GM12878 (cell line): ENCODE measurements around the gene RASSF8.

ENCODE experiments used
- ATF3 ChIP-seq: IDR thresholded peaks from 2 replicates; pipeline ENCODE4 v1.6.1; 2011; ENCODE audit warnings: low read depth, mild to moderate bottlenecking, low read length, moderate library complexity, borderline replicate concordance; ENCODE audit errors: extremely low read depth
- CHD2 ChIP-seq: IDR thresholded peaks from 2 replicates; pipeline ENCODE4 v1.6.1; 2011; ENCODE audit warnings: low read depth, low read length, improper control_type of control experiment, borderline replicate concordance
- DPF2 ChIP-seq: fragments of 450-650 bp; IDR thresholded peaks from 2 replicates; pipeline ENCODE4 v1.6.1; 2017; ENCODE audit warnings: mild to moderate bottlenecking
- FOS ChIP-seq: IDR thresholded peaks from 3 replicates; pipeline ENCODE4 v1.6.1; 2011; ENCODE audit warnings: borderline replicate concordance; ENCODE audit not compliant: insufficient read length; ENCODE audit errors: extremely low read depth
- KDM1A ChIP-seq: fragments of 200-600 bp; sonication (generic); IDR thresholded peaks from 2 replicates; pipeline ENCODE4 v1.6.1; 2016; ENCODE audit warnings: borderline replicate concordance
- MLLT1 ChIP-seq: fragments of 450-650 bp; IDR thresholded peaks from 2 replicates; pipeline ENCODE4 v1.6.1; 2016; ENCODE audit warnings: mild to moderate bottlenecking
- NFYB ChIP-seq: IDR thresholded peaks from 2 replicates; pipeline ENCODE4 v1.6.1; 2011; ENCODE audit warnings: low read depth, mild to moderate bottlenecking, low read length, improper control_type of control experiment, moderate library complexity; ENCODE audit not compliant: insufficient read depth
- POLR2A ChIP-seq: IDR thresholded peaks from 2 replicates; pipeline ENCODE4 v1.6.1; 2011; ENCODE audit warnings: low read depth, mild to moderate bottlenecking, low read length
- POLR2AphosphoS5 ChIP-seq: IDR thresholded peaks from 2 replicates; pipeline ENCODE4 v1.6.1; 2011; ENCODE audit warnings: mild to moderate bottlenecking, low read length, inconsistent platforms
- TARDBP ChIP-seq: IDR thresholded peaks from 2 replicates; pipeline ENCODE4 v1.6.1; 2016; ENCODE audit warnings: borderline replicate concordance
- ZNF384 ChIP-seq: IDR thresholded peaks from 2 replicates; pipeline ENCODE4 v1.6.1; 2012; ENCODE audit warnings: low read depth, mild to moderate bottlenecking, low read length, improper control_type of control experiment, borderline replicate concordance
- TF ChIP-seq, protein P1 (sequence below), 3 experiments: IDR thresholded peaks in 2 of 3; conservative IDR thresholded peaks in 1 of 3; 2 replicates each; pipeline ENCODE4 v1.5.1; 2011; ENCODE audit warnings: low read depth in 3 of 3, low read length in 3 of 3, mild to moderate bottlenecking in 3 of 3, control low read depth in 2 of 3, moderate library complexity in 2 of 3, inconsistent platforms in 1 of 3, mixed read lengths in 1 of 3; ENCODE audit not compliant: control insufficient read depth in 2 of 3, insufficient read depth in 1 of 3; ENCODE audit errors: extremely low read depth in 1 of 3
- TF ChIP-seq, protein P2 (sequence below): fragments of 450-650 bp; IDR thresholded peaks from 2 replicates; pipeline ENCODE4 v1.6.1; 2017; ENCODE audit warnings: mild to moderate bottlenecking, low read depth, inconsistent platforms; ENCODE audit not compliant: poor library complexity, severe bottlenecking

DNA sequence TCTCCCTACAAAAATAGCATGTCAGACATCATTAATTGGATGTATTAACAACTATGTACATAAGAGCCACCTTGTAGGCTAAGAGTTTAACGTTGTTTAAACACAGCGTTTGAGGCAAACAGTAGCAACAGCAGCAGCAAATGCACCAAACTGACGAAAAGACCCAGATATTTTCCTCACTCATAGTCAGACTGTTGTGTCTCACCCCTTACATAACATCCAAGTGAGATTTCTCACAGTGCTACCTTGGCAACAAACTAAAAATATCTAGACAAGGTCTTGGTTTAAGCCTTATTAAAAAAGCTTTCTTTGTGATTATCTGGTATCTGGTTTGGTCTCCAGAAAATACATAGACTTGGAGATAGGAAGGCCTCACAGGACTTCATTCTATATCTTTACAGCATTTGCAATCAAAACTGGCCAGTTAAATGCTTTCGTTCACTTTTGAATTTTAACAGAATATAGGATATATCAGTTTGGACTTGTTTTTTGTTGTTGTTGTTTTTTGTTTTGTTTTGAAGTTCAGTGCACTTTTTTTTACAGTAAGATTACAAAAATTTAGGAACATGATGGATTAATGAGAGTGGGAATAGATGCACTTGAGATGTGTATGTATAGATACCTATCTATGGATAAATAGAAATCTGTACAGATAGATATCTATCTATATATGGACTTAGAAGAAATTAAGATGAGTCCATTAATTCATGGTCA lies 162.2 kb downstream of the RASSF8 start:
- no peak for TF ChIP-seq FOS
- no peak for TF ChIP-seq POLR2A
- no peak for TF ChIP-seq ZNF384
- TF ChIP-seq TARDBP = no peak
- TF ChIP-seq, protein P1, sequence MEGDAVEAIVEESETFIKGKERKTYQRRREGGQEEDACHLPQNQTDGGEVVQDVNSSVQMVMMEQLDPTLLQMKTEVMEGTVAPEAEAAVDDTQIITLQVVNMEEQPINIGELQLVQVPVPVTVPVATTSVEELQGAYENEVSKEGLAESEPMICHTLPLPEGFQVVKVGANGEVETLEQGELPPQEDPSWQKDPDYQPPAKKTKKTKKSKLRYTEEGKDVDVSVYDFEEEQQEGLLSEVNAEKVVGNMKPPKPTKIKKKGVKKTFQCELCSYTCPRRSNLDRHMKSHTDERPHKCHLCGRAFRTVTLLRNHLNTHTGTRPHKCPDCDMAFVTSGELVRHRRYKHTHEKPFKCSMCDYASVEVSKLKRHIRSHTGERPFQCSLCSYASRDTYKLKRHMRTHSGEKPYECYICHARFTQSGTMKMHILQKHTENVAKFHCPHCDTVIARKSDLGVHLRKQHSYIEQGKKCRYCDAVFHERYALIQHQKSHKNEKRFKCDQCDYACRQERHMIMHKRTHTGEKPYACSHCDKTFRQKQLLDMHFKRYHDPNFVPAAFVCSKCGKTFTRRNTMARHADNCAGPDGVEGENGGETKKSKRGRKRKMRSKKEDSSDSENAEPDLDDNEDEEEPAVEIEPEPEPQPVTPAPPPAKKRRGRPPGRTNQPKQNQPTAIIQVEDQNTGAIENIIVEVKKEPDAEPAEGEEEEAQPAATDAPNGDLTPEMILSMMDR (IDR thresholded peaks at IDR 0.05 in 2 of 3, conservative IDR thresholded peaks at IDR 0.05 in 1 of 3; ENCODE audit: control insufficient read depth in 2 of 3, extremely low read depth in 1 of 3, insufficient read depth in 1 of 3, low read depth in 3 of 3, low read length in 3 of 3) = no peak
- no peak for TF ChIP-seq CHD2
- no peak for TF ChIP-seq NFYB
- TF ChIP-seq MLLT1 = no peak
- no peak for TF ChIP-seq POLR2AphosphoS5
- TF ChIP-seq DPF2 = no peak
- no peak for TF ChIP-seq KDM1A
- TF ChIP-seq, protein P2, sequence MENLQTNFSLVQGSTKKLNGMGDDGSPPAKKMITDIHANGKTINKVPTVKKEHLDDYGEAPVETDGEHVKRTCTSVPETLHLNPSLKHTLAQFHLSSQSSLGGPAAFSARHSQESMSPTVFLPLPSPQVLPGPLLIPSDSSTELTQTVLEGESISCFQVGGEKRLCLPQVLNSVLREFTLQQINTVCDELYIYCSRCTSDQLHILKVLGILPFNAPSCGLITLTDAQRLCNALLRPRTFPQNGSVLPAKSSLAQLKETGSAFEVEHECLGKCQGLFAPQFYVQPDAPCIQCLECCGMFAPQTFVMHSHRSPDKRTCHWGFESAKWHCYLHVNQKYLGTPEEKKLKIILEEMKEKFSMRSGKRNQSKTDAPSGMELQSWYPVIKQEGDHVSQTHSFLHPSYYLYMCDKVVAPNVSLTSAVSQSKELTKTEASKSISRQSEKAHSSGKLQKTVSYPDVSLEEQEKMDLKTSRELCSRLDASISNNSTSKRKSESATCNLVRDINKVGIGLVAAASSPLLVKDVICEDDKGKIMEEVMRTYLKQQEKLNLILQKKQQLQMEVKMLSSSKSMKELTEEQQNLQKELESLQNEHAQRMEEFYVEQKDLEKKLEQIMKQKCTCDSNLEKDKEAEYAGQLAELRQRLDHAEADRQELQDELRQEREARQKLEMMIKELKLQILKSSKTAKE = no peak
- no peak for TF ChIP-seq ATF3
